Activated CD4-positive, alpha-beta T cell treated with anti-CD3 and anti-CD28 coated beads, Interleukin-2, amount 50 U/mL, for 16 hours (primary cell): ENCODE measurements around the gene MUC2.

Experiments
- DNase-seq: peaks from one replicate; pipeline ENCODE4 v3.0.0-alpha.2; 2020

The MUC2 gene

GRCh38 chr11:1073261-1073724, 1.4 kb upstream of the MUC2 start:
- DNase-seq, result no peak

GRCh38 chr11:1073851-1074243, 827 bp upstream of the MUC2 start:
- no peak for DNase-seq

- DNase-seq, result no peak
Observed at GRCh38 chr11:1075341-1075911, 752 bp downstream of the MUC2 start.

GRCh38 chr11:1076061-1076665, 1.5 kb downstream of the MUC2 start:
- no peak for DNase-seq

- DNase-seq, result no peak
Observed at GRCh38 chr11:1077033-1077416, 2.4 kb downstream of the MUC2 start.

GRCh38 chr11:1077417-1078119, 2.9 kb downstream of the MUC2 start:
- DNase-seq, result no peak

- DNase-seq, result no peak
Observed at GRCh38 chr11:1078191-1078601, 3.5 kb downstream of the MUC2 start.

GRCh38 chr11:1081601-1082311, 7.1 kb downstream of the MUC2 start:
- DNase-seq, result no peak

- DNase-seq, result no peak
Observed at GRCh38 chr11:1082346-1082727, 7.7 kb downstream of the MUC2 start.

GRCh38 chr11:1082728-1083620, 8.3 kb downstream of the MUC2 start:
- DNase-seq, result no peak

GRCh38 chr11:1083621-1084551, 9.2 kb downstream of the MUC2 start:
- no peak for DNase-seq

- no peak for DNase-seq
Observed at GRCh38 chr11:1084561-1085439, 10.1 kb downstream of the MUC2 start.

GRCh38 chr11:1085440-1086170, 10.9 kb downstream of the MUC2 start:
- no peak for DNase-seq

GRCh38 chr11:1086171-1087102, 11.8 kb downstream of the MUC2 start:
- DNase-seq, result no peak

GRCh38 chr11:1087279-1087960, 12.7 kb downstream of the MUC2 start:
- DNase-seq, result no peak

GRCh38 chr11:1087961-1088926, 13.6 kb downstream of the MUC2 start:
- DNase-seq, result no peak
